ENCODE data around the gene ST14. TPM values are rescaled to one million over a fixed set of nuclear protein-coding genes. Genes with fewer than 3 reads are reported as not detected.

Gene ST14
- polyA plus RNA-seq, 1 of the 3 experiments (the other 2 are of a cell fraction) = not detected

DNA sequence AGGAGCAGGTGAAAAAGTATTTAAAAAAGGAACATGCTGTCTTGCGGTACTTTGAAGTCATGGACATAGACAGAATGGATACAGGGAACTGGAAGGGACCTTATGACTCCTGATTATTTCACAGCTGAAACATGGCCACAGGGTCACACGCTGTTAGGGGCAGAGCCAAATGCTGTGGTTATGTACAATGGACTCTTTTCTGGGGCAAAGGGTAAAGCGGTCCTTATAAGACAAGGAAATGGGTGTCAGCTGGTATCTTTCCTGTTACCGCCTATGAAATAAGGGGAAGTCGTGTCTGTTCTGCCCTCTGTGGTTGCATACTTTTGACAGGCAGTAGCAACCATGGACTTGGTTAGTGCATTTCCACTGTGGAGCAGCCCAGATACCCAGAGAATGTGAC, 12.8 kb upstream of the ST14 start:
- Histone ChIP-seq H4K20me1 (ENCODE audit: insufficient read depth) (no peaks in the 10 kb centered on the region), H3K36me3 (replicated peaks in 1 of 2; ENCODE audit: control insufficient read depth in 1 of 2, insufficient read depth in 2 of 2, low read length in 1 of 2) (peaks cover 31 to 37% of the 10 kb centered on the region in 2 experiments), H3K27me3 (ENCODE audit: insufficient read depth) (no peaks in the 10 kb centered on the region), H3F3A (replicated peaks; ENCODE audit: insufficient read depth) (peaks cover 4% of the 10 kb centered on the region), H3K4me2 (no peak overlapping the region), H3K79me2 (ENCODE audit: insufficient read depth) (no peaks in the 10 kb centered on the region), H3K4me3 (ENCODE audit: low read depth in 2 of 2, low read length in 1 of 2) (no peak overlapping the region), H2AFZ (ENCODE audit: low read depth) (no peak overlapping the region), H3K4me1 (ENCODE audit: control insufficient read depth in 1 of 2, insufficient read depth in 2 of 2, low read depth in 1 of 2, low read length in 1 of 2) (no peaks in the 10 kb centered on the region), H3K27ac (ENCODE audit: low read depth in 2 of 2, low read length in 1 of 2) (no peak overlapping the region), H3K9ac (no peak overlapping the region), H3K9me3 (no peaks in the 10 kb centered on the region), H3K9me2 (no peaks in the 10 kb centered on the region)
- 97% methylated on average over 4 of the region's 5 CpGs for WGBS (ENCODE audit: low lambda C conversion rate)
- ChIA-PET POLR2A (no interaction called here), CTCF (interaction anchor here (0.6 to 2.6 kb wide), 6 partner anchors 9 to 265 kb away, joined by 3 to 12 read pairs (median 4); no protein-coding TSS in a partner anchor)
- no peak for DNase-seq
- TF ChIP-seq FOXJ3 (CRISPR knock-in tag; IDR thresholded peaks at IDR 0.05) (no peak), RAD21 (IDR thresholded peaks at IDR 0.05; ENCODE audit: low read length) (no peak), YY1 (IDR thresholded peaks at IDR 0.05; ENCODE audit: low read depth) (no peak), RCOR1 (IDR thresholded peaks at IDR 0.05; ENCODE audit: low read length) (no peak), POLR2AphosphoS5 (IDR thresholded peaks at IDR 0.05; ENCODE audit: low read depth, low read length) (no peak), RFX5 (IDR thresholded peaks at IDR 0.05; ENCODE audit: low read length) (no peak), CHD2 (IDR thresholded peaks at IDR 0.05; ENCODE audit: low read length, partially characterized antibody) (no peak), SIN3A (IDR thresholded peaks at IDR 0.05; ENCODE audit: borderline replicate concordance, low read depth, low read length) (no peak), EZH2phosphoT487 (IDR thresholded peaks at IDR 0.05; ENCODE audit: borderline replicate concordance, low read depth) (no peak), FOSL2 (IDR thresholded peaks at IDR 0.05; ENCODE audit: borderline replicate concordance, low read depth) (no peak), RXRA (IDR thresholded peaks at IDR 0.05; ENCODE audit: borderline replicate concordance, low read depth) (no peak), TAF1 (IDR thresholded peaks at IDR 0.05; ENCODE audit: borderline replicate concordance, low read depth, low read length) (no peak), TCF12 (IDR thresholded peaks at IDR 0.05) (no peak)
- TF ChIP-seq, protein P1, sequence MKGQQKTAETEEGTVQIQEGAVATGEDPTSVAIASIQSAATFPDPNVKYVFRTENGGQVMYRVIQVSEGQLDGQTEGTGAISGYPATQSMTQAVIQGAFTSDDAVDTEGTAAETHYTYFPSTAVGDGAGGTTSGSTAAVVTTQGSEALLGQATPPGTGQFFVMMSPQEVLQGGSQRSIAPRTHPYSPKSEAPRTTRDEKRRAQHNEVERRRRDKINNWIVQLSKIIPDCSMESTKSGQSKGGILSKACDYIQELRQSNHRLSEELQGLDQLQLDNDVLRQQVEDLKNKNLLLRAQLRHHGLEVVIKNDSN (IDR thresholded peaks at IDR 0.05; ENCODE audit: borderline replicate concordance, low read depth) = no peak
- TF ChIP-seq, protein P2, sequence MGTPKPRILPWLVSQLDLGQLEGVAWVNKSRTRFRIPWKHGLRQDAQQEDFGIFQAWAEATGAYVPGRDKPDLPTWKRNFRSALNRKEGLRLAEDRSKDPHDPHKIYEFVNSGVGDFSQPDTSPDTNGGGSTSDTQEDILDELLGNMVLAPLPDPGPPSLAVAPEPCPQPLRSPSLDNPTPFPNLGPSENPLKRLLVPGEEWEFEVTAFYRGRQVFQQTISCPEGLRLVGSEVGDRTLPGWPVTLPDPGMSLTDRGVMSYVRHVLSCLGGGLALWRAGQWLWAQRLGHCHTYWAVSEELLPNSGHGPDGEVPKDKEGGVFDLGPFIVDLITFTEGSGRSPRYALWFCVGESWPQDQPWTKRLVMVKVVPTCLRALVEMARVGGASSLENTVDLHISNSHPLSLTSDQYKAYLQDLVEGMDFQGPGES (IDR thresholded peaks at IDR 0.05; ENCODE audit: low read depth, low read length) = no peak
- TF ChIP-seq, protein P3, sequence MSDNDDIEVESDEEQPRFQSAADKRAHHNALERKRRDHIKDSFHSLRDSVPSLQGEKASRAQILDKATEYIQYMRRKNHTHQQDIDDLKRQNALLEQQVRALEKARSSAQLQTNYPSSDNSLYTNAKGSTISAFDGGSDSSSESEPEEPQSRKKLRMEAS (IDR thresholded peaks at IDR 0.05; ENCODE audit: low read depth) = no peak
- TF ChIP-seq, protein P4, sequence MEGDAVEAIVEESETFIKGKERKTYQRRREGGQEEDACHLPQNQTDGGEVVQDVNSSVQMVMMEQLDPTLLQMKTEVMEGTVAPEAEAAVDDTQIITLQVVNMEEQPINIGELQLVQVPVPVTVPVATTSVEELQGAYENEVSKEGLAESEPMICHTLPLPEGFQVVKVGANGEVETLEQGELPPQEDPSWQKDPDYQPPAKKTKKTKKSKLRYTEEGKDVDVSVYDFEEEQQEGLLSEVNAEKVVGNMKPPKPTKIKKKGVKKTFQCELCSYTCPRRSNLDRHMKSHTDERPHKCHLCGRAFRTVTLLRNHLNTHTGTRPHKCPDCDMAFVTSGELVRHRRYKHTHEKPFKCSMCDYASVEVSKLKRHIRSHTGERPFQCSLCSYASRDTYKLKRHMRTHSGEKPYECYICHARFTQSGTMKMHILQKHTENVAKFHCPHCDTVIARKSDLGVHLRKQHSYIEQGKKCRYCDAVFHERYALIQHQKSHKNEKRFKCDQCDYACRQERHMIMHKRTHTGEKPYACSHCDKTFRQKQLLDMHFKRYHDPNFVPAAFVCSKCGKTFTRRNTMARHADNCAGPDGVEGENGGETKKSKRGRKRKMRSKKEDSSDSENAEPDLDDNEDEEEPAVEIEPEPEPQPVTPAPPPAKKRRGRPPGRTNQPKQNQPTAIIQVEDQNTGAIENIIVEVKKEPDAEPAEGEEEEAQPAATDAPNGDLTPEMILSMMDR (IDR thresholded peaks at IDR 0.05) = no peak

Data from SK-N-SH (cell line).